HG02938 (cell line): ENCODE measurements around the gene MAST3.
"Not testable (repeated sequence)": the region's sequence is repeated elsewhere in the genome, so short reads cannot be mapped to it uniquely, and the experiment has no call there.

Experiments
- ATAC-seq: cut with Tn5 transposase; IDR thresholded peaks from one replicate; pipeline ENCODE4 v1.9.1; 2021; ENCODE audit warnings: mild to moderate bottlenecking, moderate library complexity; ENCODE audit not compliant: unreplicated experiment

MAST3 gene

DNA sequence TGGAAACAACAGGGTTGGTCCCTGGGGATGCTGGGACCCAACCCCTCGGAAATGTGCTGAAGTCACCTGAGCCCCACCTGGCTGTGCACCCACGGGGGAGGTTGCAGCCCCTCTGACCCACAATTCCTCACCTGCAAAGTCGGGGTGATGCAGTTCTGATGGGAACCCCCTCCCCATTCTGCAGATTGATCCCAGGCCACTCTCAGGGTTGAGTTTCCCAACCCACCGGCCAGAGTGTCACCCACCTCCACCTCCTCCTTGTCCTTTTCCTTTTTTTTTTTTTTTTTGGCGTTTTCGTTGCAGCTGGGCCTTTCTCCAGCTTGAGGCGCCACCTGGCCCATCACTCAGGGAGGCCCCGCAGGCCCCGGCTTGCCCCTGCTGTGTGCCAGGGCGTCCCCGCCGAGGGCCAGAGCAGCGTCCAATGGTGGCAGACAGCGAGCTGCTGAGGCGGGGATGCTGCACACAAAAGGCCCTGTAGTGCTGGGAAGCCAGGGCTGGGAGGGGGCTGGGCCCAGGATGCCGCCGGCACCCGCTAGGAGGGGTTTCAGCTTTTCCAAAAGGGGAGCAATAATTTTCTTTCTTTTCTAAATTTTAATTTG, 60.0 kb downstream of the MAST3 start:
- no peak for ATAC-seq

- ATAC-seq: no peak
Observed at GRCh38 chr19:18158467-18158866, 60.9 kb downstream of the MAST3 start.

DNA sequence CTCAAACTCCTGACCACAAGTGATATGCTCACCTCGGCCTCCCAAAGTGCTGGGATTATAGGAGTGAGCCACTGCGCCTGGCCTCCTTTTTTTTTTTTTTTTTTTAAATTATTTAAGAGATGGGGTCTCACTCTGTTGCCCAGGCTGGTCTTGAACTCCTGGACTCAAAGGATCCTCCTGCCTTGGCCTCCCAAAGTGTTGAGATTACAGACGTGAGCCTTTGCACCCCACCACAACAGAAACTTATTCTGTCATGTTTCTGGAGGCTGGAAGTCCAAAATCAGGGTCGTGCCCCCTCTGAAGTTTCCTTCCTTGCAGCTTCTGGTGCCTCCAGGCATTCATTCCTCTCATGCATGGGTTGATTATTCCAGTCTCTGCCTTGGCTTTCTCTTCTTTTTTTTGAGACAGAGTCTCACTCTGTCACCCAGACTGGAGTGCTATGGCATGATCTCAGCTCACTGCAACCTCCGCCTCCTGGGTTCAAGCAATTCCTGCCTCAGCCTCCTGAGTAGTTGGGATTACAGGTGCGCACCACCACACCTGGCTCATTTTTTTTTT, 61.6 kb downstream of the MAST3 start:
- not testable (repeated sequence) for ATAC-seq

DNA sequence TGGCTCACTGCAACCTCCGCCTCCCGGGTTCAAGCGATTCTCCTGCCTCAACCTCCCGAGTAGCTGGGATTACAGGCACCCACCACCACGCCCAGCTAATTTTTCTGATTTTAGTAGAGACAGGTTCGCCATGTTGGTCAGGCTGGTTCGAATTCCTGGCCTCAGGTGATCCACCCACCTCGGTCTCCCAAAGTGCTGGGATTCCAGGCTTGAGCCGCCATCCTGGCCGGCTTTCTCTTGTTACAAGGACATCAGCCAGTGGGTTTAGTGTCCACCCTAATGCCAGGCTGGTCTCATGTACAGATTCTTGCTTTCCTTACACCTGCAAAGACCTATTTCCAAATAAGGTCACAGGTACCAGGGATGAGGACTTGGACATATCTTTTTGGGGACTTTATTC, 62.2 kb downstream of the MAST3 start:
- no peak for ATAC-seq

DNA sequence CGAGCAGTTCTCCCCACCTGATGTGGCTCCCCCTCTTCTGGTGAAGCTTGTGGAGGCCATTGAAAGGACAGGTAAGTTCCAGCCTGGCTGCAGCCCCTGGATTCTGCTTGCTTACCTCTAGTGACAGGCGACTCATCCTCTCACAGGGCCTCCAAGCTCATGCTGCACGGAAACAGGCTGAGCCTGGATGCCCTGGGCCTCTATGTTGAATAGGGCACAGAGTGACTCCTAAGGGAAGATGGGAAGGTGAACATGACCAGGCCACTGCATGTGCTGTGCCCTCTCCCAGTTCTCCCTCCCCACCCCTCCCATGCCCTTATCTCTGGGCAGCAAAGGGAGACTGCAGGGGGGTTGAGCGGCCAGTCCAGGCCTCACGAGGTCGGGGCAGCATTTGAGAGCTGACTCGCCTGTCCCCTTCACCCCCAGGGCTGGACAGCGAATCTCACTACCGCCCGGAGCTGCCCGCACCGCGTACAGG, 63.0 kb downstream of the MAST3 start:
- no peak for ATAC-seq

GRCh38 chr19:18160971-18161635, 63.5 kb downstream of the MAST3 start:
- no peak for ATAC-seq

- no peak for ATAC-seq
Observed at GRCh38 chr19:18161636-18162002, 64.0 kb downstream of the MAST3 start.

DNA sequence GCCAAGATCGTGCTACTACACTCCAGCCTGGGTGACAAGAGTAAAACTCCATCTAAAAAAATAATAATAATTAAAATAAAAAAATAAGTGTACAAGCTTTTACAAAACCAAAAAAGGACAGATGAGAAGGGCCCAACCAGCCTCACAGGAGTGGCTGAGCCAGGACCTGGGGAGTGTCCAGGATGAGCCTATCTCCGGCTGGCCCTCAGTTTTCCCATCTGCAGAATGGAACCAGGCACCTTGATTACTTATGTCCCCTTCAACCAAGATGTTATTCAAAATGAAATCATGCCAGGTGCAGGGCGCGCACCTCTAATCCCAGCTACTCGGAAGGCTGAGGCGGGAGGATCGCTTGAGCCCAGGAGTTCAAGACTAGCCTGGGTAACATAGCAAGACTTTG, 66.5 kb downstream of the MAST3 start:
- ATAC-seq: no peak

GRCh38 chr19:18165794-18166544, 68.4 kb downstream of the MAST3 start:
- ATAC-seq: no peak

GRCh38 chr19:18167011-18167410, 69.4 kb downstream of the MAST3 start:
- ATAC-seq: no peak

GRCh38 chr19:18167975-18168645, 70.5 kb downstream of the MAST3 start:
- ATAC-seq: no peak

DNA sequence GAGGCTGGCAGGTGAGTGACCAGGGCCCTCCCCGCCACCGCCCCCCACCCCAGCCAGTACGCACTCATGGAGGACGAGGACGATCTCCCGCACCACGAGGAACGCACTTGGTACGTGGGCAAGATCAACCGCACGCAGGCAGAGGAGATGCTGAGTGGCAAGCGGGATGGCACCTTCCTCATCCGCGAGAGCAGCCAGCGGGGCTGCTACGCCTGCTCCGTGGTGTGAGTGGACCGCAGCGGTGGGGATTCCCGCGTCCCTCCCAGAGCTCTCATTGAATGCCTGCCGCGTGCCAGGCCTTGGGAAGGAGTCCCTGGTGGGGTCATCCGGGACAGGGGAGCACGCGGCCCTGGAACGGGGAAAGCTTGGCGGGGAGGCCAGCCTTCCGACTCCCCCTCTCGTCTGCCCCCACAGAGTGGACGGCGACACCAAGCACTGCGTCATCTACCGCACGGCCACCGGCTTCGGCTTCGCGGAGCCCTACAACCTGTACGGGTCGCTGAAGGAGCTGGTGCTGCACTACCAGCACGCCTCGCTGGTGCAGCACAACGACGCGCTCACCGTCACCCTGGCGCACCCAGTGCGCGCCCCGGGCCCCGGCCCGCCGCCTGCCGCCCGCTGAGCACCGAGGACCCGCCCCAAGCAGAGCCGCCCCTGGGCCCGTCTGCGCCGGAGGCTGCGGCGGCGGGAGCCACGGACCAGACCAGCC, 71.2 kb downstream of the MAST3 start:
- ATAC-seq: no peak

DNA sequence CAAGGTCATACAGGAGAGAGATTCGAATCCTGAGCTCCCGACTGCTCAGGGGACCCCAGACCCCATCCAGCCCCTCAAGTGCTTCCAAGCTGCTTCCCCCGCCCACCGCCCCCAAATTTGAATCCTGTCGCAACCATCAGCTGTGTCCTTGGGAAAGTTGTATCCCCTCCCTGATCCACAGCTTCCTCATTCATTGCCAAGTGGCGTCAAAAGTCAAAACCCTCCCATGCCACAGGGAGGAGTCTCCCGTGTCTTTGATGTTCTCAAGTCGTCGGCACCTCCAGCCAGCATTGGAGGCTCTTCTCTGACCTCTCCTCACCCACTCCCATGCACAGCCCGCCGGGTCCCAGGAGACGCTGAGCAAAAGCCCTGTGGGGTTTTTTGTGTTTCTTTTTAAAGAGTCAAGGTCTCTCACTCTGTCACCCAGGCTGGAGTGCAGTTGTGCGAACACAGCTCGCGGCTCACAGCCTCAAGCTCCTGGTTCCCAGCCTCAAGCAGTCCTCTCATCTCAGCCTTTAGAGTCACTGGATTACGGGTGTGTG, 73.2 kb downstream of the MAST3 start:
- ATAC-seq: no peak

DNA sequence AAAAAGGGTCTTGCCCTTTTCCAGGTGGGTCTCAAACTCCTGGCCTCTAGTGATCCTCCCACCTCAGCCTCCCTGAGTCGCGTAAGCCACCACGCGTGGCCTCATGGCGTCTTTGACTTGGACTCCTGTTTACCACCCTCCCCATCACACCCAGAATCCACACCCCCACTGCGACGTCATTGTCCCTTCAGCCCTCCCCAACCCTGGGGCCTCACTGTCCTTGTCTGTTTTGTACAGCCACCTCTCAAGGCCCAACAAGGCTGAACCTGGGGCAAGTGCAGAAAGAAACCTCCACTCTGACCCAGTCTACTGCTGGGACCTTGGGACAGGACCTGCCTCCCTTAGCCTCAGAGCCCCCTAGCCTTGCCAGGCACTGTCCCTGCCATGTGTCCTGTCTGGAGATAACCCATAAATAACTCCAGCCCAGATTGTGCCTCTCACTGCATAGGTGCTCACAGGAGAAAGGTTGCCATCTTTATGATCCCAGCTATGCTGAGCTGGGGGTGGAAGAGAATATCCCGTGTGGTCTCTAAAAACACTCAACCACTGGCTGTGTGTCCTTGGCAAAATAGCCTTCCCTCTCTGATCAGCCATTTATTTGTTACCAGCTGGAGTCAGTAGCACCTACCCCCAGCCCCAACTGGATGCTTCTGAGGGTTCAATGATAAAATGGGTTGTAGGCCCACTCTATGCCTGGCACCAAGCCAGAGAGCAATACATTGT, 74.2 kb downstream of the MAST3 start:
- no peak for ATAC-seq

- ATAC-seq: no peak
Observed at GRCh38 chr19:18172331-18173053, 74.9 kb downstream of the MAST3 start.

DNA sequence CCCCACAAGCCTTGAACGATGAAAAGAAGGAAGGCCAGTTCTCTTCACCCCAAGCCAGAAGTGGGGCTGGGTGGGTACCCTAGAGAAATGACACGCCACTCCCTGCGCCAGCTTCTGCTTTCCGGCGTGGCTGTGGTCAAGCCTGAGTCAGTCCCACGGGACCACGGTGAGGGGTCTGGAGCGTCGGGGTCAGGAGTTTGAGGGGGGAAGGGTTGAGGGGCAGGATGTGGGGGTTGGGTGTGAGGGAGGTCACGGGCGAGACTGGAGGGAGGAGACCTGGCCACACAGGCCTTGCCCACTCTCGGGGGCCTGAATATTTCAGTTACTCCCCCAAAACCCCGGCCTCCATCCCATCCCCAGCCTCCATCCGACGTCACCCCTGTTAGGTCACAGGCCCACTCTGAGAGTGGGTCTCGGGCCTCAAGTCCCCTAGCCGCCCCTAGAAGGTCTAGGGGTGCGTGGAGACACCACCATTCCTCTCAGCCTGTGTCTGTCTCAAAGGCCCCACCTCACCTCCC, 75.5 kb downstream of the MAST3 start:
- peak; percentile 8 for ATAC-seq

- peak; percentile 49 for ATAC-seq
Observed at GRCh38 chr19:18173572-18174288, 76.2 kb downstream of the MAST3 start, which contains the start of gene IFI30. IFI30 (plus strand) TSS chr19:18173813; CDS start chr19:18173842, 29 bp downstream.

DNA sequence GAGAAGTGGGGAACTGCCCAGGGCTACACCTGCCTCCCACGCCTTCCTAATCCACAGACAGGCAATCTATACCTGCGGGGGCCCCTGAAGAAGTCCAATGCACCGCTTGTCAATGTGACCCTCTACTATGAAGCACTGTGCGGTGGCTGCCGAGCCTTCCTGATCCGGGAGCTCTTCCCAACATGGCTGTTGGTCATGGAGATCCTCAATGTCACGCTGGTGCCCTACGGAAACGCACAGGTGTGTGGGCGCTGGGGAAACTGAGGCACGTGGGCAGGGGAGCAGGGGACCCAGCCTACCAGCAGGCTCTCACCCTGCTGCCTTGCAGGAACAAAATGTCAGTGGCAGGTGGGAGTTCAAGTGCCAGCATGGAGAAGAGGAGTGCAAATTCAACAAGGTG, 77.4 kb downstream of the MAST3 start:
- ATAC-seq: no peak
